ENCODE measurements around the gene TRIM28.

TRIM28 gene

GRCh38 chr19:58516246-58516836, 27.5 kb upstream of the TRIM28 start:
- no peak overlapping the region for H3K4me3 ChIP-seq (ENCODE audit: low read depth, low read length)

GRCh38 chr19:58516964-58517833, 26.7 kb upstream of the TRIM28 start:
- H3K4me3 ChIP-seq (ENCODE audit: low read depth, low read length): no peak overlapping the region
- no peak for TF ChIP-seq CTCF (IDR thresholded peaks at IDR 0.05; ENCODE audit: borderline replicate concordance, insufficient read depth, low read depth, low read length)

More at GRCh38 chr19:58516246-58516836, 27.5 kb upstream of the TRIM28 start:
- no peak for TF ChIP-seq CTCF (IDR thresholded peaks at IDR 0.05; ENCODE audit: borderline replicate concordance, insufficient read depth, low read depth, low read length)

- no peak; the same call in 1 of the 2 replicates for TF ChIP-seq CTCF (IDR thresholded peaks at IDR 0.05; ENCODE audit: borderline replicate concordance, insufficient read depth, low read depth, low read length)
- H3K4me3 ChIP-seq (ENCODE audit: low read depth, low read length): peak overlapping the region; percentile 78
These were observed 25.4 kb upstream of the TRIM28 start for GRCh38 chr19:58518256-58519086.

- TF ChIP-seq CTCF (IDR thresholded peaks at IDR 0.05; ENCODE audit: borderline replicate concordance, insufficient read depth, low read depth, low read length): peak; percentile 48; the same call in 1 of the 2 replicates
- H3K4me3 ChIP-seq (ENCODE audit: low read depth, low read length): peak overlapping the region; percentile 78
These were observed 24.8 kb upstream of the TRIM28 start for GRCh38 chr19:58519087-58519354.

- H3K4me3 ChIP-seq (ENCODE audit: low read depth, low read length): peak within 1 kb of the TSS; percentile 78
- TF ChIP-seq CTCF (IDR thresholded peaks at IDR 0.05; ENCODE audit: borderline replicate concordance, insufficient read depth, low read depth, low read length): peak; percentile 93
These were observed 24.3 kb upstream of the TRIM28 start, which contains the start of gene ZBTB45 for GRCh38 chr19:58519355-58520256. ZBTB45 (minus strand) TSS chr19:58519810; CDS start chr19:58517673, 2,137 bp downstream.

GRCh38 chr19:58520257-58520599, 23.6 kb upstream of the TRIM28 start:
- peak overlapping the region; percentile 78 for H3K4me3 ChIP-seq (ENCODE audit: low read depth, low read length)
- no peak for TF ChIP-seq CTCF (IDR thresholded peaks at IDR 0.05; ENCODE audit: borderline replicate concordance, insufficient read depth, low read depth, low read length)
